ENCODE data around the gene GALNT2.

GRCh38 chr1:230165536-230165935, 98.5 kb downstream of the GALNT2 start:
- TF ChIP-seq EZH2 (IDR thresholded peaks at IDR 0.05; ENCODE audit: borderline replicate concordance) (no peak), CTCF (IDR thresholded peaks at IDR 0.05; ENCODE audit: poor library complexity) (no peak), EZH2phosphoT487 (IDR thresholded peaks at IDR 0.05; ENCODE audit: low read depth, severe bottlenecking, unreplicated experiment) (no peak)
